NCI-H1105 (cell line): ENCODE results near the gene CDK5.
"Not testable (repeated sequence)": the region's sequence is repeated elsewhere in the genome, so short reads cannot be mapped to it uniquely, and the experiment has no call there.

Experiments
- DNase-seq: peaks from one replicate; lab custom pipeline; 2025; lab: John Stamatoyannopoulos, UW

Gene CDK5

DNA sequence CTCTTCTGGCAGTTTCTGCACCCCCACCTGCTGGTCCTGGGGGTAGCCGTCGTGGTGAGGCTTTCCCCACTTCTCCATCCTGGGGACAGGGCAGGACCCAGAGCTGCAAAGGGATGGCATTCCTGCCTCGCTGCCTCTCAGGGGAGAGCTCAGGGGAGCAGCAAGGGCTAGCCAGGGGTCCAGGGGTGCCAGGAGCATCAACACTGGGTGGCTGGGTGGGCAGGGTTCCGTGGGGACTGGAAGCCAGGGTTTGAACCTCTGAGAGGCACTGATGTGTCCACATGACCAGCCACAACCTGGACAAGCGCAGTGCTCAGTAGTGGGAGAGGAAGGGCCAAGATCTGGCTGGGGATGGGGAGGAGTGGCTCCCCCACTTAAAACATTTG lies 23.8 kb downstream of the CDK5 start:
- DNase-seq, result no peak

DNA sequence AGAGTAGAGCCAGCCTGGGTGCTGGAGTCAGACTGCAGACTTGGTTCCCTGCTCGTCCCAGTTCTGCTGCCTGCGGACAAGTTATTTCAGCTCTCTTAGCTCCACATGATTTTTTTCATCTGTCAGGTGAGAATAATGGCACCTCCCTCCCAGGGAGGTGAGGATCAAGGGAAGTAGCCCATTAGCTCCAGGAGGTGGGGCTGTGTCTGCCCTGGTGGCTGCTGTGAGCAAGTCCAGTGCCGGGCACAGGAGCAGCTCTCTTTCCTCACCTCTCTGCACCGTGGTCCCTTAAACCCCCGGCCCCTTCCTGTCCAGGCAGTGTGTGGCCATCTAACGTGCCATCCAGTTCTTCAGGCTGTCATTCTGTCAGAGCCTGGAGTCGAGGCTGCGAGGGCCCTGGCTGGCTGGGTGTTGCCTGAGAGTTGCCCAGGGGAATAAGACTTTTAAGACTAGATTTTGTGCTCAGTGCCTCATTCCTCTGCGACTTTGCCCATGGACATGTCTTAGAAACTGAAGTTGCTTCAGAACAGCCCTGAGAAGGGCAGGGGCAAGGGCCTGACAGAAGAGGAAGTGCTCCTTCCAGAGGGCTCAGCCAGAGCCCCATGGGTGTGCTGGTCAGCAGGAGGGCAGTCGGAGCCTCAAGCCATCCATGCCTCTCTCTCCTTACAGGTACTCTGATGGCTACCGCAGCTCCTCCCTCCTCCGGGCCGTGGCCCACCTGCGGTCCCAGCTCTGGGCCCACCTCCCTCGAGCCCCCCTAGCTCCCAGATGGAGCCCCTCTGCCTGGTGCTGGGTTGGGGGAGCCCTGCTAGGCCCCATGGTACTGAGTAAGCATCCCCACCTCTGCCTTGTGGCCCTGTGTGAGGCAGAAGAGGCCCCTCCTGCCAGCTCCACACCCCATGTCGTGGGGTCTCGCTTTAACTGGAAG lies 24.5 kb downstream of the CDK5 start:
- DNase-seq, result no peak

DNA sequence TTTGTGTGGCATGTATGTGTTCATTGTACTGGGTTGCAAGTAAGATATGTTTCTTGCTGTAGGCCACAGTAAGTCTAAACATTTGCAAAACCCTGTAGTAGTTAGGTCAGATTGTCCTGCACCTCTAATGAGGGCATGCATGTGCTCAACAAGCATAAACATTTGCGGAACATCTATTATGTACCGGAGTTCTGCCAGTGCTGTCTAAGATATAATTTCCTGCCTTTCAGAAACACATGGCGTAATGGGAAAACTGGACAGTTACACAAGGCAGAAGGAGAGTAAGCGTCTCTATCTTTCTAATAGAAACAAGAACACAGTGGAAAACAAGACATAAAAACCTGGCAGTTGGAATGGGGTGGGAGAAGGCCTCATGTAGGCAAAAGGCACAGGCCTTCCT lies 26.7 kb downstream of the CDK5 start:
- DNase-seq, result no peak

DNA sequence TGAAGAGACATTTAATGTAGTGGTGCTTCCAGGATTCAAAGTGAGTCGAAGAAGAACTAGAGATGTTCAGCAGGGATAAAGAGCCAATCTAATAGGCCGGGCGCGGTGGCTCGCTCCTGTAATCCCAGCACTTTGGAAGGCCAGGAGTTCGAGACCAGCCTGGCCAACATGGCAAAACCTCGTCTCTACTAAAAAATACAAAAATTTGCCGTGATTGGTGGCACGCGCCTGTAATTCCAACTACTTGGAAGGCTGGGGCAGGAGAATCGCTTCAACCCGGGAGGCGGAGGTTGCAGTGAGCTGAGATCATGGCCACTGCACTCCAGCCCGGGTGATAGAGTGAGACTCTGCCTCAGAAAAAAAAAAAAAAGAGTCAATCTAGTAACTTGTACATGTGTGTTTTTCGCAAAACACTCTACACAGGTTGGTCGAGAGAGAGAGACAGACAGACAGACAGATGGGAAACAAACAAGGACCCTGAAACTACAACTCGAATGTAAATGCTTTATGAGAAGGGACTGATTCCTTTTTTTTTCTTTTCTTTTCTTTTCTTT lies 28.7 kb downstream of the CDK5 start:
- DNase-seq, result no peak

DNA sequence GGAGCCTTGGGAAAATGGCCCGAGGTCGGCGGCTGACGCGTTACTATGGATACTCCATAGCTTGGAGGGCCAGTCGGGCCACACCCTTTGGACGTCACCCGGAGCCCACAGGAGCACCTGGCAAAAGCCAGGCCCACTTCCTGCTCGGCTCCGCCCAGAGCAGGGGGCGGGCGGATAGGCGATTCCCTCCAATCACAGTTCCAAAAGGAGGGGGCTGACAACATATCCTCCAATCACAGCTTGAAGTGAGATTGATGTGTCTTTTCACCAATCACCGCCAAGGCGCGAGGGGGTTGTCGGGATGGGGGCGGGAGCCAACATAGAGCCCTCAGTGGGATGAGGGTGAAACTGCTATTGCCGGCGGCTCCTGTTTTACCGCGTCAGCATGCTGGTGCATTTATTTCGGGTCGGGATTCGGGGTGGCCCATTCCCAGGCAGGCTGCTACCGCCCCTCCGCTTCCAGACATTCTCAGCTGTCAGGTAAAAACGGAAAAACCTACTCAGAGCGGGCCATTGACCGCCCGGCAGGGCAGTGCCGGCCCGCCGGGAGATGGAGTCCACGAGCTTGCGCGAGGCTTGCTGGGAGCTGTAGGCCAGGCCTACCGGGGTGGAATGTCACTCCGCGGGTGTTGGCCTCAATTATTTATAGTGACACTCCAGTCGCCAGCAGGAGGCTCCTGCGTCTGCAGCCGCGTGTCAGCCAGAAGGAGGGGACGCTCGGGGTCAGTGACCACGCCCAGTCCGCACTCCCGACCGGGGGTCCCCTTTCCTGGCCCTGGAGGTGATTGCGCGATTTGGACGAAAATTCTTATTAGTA lies 29.4 kb downstream of the CDK5 start, which contains the start of gene ABCB8:
Gene ABCB8, plus strand, starts transcription at position 320 of the 817 bp plus-strand sequence. Its CDS starts 66 bp downstream, at position 386.
- peak; percentile 96 for DNase-seq

DNA sequence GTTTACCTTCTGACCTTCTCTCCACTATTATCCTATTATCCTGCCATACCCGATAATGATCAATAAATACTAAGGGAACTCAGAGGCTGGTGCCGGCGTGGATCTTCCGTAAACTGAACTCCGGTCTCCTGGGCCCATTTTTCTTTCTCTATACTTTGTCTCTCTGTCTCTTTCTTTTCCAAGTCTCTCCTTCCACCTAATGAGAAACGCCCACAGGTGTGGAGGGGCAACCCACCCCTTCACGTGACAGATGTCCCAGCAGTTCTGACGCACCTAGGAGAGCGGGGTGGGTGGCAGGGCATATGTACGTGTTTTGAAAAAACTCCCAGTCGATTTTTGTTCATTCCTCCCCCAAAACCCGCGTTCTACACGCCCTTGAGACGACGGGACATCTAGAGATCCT lies 30.0 kb downstream of the CDK5 start:
- not testable (repeated sequence) for DNase-seq

DNA sequence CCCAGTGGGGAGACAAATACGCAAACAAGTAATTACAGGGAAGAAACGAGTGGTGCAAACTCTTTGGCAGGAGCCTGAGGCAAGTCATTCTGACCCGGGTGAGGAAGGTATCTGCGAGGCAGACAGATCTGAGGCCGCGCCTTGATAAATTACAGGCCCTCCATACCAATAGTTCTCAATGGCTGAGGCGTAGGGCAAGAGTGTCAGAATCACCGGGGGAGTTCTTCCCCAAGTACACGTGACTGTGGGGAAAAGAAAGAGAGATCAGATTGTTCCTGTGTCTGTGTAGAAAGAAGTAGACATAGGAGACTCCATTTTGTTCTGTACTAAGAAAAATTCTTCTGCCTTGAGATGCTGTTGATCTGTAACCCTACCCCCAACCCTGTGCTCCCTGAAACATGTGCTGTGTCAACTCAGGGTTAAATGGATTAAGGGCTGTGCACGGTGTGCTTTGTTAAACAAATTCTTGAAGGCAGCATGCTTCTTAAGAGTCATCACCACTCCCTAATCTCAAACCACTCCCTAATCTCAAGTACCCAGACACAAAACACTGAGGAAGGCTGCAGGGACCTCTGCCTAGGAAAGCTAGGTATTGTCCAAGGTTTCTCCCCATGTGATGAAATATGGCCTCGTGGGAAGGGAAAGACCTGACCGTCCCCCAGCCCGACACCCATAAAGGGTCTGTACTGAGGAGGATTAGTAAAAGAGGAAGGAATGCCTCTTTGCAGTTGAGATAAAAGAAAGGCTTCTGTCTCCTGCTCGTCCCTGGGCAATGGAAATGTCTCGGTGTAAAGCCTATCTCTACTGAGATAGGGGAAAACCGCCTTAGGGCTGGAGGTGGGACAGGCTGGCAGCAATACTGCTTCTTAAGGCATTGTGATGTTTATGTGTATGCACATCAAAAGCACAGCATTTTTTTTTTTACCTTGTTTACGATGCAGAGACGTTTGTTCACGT lies 30.6 kb downstream of the CDK5 start:
- DNase-seq, result not testable (repeated sequence)

DNA sequence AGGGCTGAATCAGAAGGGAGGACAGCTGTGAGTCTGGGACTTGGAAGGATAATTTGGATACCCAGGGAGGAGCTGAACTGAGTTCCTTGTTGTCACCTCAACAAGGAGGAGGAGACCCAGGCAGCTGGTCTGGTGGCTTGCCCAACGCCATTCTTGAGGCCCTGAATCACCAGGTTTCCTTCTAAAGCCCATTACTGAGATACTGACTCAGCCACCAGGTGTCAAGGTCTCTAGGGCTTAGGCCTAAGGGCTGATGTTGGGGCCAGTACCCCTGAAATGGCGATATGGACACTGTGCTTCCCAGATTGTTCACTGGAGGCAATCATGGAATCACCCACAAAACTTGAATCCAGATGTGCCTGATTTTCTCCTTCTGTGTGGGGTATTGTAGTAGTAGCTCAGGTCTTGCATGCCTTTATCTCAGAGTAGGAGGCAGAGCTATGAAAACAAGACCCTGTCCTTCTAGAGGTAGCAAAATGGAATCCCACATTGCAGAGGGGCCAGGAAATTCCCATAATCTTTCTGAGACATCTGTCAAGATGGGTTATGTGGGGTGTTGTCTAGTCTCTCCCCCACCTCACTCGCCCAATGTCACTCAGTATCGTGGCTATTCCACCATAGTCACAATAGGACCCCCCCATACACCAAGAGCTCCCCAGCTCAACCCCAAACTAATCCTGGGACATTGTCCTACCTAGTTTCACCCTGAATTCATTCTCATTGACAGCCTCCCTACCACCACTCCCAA lies 31.6 kb downstream of the CDK5 start:
- DNase-seq, result no peak

DNA sequence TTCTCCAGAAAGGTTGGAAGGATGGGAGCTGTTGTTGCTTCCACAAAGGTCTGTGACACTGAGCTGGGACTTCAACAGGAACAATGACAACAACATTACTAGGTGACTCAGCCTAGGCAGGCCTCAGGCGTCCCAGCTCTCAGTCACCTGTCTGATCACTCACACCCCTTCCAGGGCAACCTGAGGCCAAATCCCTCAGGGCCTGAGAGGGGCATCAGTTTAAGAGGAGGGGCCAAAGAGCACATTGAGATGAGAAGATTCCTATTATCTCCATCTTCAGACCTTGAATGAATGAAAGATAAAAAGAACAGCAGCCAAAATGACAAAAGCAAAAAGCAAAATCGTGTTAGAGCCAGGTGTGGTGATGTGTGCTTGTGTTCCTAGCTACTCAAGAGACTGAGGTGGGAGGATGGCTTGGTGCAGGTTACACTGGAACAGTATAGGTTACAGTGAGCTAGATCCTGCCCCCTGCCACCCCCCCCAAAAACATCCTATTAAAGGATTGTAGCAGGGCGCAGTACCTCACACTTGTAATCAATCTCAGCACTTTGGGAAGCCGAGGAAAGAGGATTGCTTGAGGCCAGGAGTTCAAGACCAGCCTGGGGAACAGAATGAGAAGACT lies 33.2 kb downstream of the CDK5 start, which contains the start of gene ATG9B:
Gene ATG9B, minus strand, starts transcription at position 60 of the 622 bp plus-strand sequence. CDS start 71 bp downstream, outside the sequence.
- DNase-seq, result no peak

DNA sequence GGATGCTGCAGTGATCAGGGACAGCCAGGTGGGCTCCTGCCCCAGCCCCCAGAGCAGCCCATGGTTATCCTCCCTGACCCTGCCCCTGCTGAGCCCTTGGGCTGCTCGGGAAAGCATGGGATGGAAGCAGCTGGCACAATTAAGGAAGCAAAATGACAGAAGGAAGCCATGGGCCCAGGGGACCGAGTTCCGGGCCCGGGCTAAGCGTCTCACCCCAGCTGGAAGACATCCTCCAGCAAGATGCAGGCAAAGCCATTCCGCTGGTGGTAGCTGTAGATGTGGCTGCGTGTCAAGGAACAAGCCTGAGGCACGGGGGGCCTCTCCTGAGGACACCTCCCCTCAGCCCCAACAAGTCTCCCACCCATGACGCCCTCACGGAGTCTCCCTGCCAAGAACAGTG lies 34.5 kb downstream of the CDK5 start:
- no peak for DNase-seq

DNA sequence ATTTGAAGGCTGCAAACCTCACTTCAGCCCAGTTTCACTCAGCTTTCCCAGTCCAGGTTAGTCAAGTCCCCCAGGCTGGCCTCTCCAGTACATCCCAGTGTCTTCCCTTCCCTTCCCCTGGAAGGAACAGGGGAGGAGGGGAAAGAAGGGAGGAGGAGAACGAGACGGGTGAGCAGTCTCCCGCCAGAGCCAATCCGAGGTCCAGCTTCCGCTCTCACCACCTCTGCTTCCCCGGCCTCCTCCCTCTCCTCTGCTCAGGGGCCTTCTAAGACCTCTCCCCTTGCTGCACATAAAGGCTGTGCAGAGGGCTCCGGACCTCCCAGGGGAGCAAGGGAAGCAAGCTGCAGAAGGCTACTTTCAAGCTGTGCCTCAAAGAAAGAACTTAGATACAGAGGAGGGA lies 37.5 kb downstream of the CDK5 start:
- no peak for DNase-seq

DNA sequence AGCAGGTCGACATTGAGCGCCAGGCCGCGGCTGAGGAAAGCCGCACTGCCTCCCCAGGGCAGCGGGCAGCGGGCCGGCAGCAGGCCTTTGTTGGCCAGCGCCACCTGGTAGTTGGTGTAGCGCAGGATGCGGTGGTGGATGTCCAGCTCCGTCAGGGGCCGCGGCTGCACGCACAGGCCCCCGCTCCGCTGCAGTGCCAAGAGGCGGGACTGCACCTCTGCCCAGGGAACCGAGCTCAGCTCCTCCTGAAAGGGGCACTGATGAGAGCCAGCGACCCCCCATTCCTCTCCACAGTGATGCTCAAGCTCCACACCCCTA lies 38.6 kb downstream of the CDK5 start:
- DNase-seq, result no peak

DNA sequence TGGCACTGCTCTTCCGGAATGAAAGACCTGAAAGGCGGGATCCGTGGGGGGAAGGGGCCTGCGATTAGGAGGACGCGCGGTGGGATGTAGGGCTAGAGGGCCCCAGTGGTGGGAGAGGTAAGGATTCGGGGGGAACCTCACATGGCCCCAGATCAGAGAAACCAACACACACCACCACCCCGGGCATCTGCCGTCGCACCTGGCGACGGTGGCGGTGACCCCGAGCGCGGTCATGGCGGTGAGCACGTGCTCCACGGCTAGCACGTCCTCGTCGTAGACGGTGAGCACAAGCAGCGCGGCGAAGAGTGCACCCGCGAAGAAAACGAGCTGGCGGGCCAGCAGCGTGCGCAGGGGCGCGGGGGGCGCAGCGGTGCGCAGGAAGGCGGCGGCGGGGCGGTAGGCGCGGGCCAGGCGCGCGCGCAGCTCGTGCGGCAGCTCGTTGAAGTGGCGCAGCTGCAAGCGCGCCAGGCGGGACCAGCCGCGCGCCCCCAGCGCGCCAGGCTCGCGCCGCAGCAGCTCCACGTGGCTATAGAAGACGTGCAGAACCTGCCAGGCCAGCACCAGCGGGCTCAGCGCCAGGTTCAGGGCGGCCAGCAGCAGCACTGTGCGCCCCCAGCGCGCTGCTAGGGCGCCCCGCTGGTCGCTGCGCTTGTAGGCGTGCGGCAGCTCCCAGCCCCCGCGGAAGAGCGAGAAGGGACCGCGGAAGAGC lies 39.1 kb downstream of the CDK5 start:
- no peak for DNase-seq

DNA sequence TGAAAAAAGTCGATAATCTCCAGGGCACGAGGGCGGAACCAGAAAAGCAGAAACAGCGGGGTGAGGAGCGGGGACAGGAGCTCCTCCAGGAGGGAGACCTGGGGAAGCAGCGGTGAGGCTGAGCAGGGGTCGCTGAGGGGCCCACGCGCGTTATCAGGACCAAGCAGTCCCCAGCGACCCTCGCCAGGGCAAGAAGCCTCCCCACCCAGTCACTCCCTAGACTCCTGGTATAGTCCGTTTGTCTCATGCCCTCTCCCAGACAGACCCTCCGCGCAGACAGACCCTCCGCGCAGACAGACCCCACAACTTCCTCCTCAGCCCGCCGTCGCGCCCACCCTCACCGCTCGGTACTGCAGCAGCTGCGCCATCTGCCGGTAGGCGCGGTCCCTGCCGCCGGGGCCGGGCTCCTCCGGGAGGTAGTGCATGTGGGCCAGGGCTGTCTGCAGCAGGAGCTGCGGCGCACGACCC lies 39.7 kb downstream of the CDK5 start:
- DNase-seq, result no peak

DNA sequence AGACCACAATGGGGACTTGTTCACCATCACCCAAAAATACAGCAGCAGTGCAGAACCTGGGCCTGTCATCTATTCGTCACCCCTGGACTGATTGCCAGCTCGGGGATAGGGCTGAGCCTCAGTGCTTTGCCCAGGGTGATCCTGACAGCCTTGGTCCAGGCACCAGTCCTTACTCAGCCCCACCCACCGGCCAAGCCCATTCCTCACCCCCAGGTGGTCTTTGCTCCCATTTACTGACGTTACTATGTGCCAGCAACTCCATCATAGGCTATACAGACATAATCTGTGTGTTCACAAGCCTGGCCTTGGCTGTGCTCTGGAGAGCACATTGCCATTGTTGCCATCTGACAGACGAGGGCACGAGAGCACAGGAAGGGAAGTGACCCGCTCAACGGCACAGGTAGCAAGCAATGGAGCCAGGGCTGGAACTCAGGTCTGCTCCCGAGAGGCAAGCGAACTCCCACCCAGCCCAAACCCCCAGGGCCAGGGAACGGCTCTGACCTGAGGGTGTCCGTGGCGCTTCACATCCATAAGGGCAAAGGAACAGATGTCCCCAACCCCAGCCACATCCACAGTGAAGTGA lies 40.2 kb downstream of the CDK5 start:
- DNase-seq, result no peak

DNA sequence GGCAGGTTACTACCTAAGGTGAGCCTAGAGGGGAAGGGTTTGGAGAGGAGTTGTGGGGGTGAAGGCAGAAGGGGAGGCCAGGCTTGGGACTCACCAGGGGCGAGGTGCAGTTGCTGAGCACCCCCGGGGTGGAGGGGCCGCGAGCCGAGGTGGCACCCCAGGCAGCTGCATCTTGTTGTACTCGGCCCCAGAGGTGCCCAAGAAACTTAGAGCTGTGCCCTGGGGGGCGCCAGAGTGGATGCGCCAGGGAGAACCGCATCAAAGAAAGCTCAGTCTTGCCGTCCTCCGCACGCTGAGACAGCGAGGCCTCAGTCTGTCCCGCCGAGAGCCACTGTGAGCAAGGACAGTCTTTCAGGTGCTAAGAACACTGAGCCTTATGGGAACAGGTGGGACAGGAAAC lies 40.8 kb downstream of the CDK5 start:
- DNase-seq, result no peak

DNA sequence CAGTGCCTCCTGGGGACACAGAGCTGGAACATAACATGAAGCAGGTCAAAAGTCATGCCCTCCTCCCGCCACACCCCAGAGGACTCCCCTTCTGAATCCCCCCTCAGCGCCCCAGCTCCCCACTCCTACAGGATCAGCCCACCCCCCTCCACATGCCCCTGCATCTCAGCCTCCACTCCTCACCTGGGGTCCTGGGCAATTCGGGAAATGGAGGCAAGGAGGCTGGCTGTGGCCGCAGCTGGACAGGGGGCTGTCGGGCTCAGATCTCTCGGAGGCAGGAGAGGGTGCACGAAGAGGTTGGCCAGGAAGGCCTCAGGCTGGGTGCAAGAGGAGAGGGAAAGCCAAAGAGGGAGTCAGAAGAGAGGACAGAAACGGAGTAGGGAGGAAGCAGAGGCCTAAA lies 41.2 kb downstream of the CDK5 start:
- no peak for DNase-seq

DNA sequence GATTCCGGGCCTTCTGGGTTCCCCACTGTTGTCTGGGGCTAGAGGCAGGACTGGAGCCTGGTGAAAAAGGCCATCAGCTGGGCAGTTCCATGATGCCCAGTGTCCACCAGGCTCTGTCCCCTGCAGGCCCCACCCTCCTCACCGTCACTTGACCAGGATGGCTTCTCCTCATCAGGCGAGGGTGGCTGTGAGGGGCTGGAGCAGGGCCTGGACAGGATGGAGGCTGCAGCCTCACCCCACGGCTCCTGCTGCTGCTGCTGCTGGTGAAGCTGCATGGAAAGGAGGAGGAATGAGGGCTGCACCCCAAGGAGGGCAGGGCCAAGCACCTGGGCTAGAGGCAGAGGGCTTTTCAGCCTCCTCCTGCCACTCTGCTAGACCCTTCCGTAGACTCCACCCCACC lies 41.7 kb downstream of the CDK5 start:
- no peak for DNase-seq

DNA sequence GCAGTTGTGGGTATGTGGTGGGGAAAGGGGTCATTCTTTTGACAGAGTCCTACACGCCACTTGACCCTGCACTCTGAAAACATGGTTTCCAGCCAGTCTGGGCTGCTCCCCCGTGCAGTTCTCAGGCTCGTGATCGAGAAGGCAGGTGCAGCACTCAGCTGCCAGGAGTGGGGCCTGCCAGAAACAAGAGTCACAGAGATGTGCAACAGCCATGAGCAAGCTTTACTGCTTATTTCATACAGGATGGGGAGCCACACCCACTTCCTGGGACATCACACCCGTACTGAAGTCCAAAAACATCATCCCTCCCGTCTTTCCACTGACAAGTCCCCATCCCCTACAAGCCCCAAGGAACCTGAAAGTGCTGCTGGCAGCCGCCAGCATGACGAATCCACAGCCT lies 42.7 kb downstream of the CDK5 start:
- no peak for DNase-seq
